SKM-1 (cell line): ENCODE data around the gene SCN9A.
"Not testable (repeated sequence)": the region's sequence is repeated elsewhere in the genome, so short reads cannot be mapped to it uniquely, and the experiment has no call there.

ENCODE experiments used
- DNase-seq: peaks from one replicate; lab custom pipeline; 2025; ENCODE audit not compliant: unreplicated experiment; lab: John Stamatoyannopoulos, UW

SCN9A gene

GRCh38 chr2:166375195-166375735 is 479 bp downstream of the SCN9A start:
- no peak for DNase-seq

GRCh38 chr2:166373951-166374350 is 1.8 kb downstream of the SCN9A start:
- no peak for DNase-seq

DNA sequence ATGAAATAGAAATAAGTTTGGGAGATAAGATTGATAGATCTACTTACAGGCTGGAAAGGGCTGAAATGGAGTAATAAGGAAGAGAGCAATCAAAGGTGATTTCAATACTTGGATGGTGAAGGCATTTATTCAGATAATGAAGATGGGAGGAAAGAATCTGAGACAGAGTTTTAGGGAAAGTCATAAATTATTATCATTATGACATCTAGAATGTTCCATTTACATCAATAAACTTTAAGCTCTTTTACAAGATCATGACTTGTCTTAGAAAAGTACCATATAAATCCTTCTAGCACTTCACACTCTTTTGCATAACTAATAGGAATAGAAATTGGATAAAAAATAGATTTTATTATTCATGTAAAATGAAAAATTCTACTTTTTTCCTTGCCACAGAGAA is 2.2 kb downstream of the SCN9A start:
- no peak for DNase-seq

- no peak for DNase-seq
Observed at GRCh38 chr2:166373105-166373504, 2.6 kb downstream of the SCN9A start.

GRCh38 chr2:166372046-166372445 is 3.7 kb downstream of the SCN9A start:
- DNase-seq: no peak

GRCh38 chr2:166365803-166366420 is 9.8 kb downstream of the SCN9A start:
- DNase-seq: no peak

DNA sequence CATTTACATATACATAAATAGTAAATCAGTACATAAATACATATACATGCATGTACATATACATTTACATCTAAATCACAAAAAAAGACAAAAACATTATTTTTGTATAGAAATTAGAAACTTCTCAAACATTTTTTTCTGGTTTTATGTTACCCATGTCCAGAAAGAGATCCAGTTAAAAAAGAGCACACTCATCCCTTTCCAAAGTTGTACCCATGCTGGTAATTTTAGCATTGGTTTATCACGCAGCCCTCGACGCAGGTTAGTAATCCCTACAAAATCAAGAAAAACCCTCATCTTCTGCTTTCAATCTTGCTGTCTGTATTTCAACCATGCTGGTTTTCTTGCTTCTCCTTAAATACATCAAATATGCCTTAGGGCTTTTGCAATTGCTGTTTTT is 10.5 kb downstream of the SCN9A start:
- no peak for DNase-seq

GRCh38 chr2:166364476-166365161 is 11.1 kb downstream of the SCN9A start:
- DNase-seq: no peak

GRCh38 chr2:166361351-166362153 is 14.2 kb downstream of the SCN9A start:
- DNase-seq: no peak

GRCh38 chr2:166360906-166361305 is 14.8 kb downstream of the SCN9A start:
- no peak for DNase-seq

GRCh38 chr2:166360426-166360825 is 15.3 kb downstream of the SCN9A start:
- no peak for DNase-seq

GRCh38 chr2:166357950-166358321 is 17.8 kb downstream of the SCN9A start:
- not testable (repeated sequence) for DNase-seq

DNA sequence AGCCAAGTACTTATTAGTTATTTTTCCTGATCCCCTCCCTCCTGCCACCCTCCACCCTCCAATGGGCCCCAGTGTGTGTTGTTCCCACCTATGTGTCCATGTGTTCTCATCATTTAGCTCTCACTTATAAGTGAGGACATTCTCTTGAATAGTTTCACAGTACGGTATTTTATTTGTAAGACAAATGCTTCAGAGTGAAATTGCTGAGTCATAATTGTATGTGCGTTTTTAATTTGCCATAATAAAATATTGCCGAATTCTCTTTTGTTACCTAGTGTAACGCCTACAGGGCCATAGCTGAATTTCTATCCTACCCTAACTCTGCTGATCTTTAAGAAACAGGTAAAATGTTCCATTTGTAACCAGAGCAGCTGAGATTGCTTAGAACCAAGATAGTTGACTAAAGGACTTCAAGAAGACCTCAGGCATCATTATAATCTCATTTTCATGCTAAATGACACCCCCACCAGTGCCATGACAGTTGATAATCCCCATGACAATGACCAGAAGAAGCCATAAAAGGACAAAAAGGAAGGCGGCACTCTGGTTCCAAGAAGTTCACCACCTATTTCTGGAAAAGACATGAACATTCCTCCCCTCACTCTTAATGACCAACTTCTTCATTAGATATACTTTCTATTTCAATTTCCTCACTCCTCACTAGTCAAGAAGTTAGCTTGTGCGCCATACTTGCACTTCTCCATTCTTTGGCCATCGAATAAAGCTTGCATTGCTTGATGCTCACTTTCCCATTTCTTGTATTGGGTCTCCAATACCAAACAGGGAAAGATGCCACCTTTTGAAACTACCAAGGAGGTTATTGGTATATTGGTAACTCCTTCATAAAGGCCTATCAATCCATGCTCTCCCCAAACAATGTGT is 18.4 kb downstream of the SCN9A start:
- DNase-seq: no peak

DNA sequence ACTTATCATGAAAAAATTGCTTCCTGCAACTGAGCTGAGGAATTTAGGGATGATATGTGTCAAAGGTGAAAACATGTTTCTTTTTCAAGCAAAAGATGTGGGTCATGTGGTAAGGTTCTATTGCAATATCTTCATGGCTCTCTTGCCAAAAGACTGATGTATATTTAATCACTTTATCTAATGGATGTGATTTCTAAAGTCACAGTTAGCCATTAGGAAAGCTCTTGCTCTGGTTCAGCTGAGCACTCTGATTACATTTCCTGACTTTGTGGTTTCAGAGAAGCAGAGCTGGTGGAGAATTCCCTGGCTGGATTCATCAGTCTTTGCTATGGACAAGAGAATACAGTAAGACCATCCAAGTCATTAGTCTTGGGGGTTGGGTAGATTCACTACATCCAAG is 24.4 kb downstream of the SCN9A start:
- no peak for DNase-seq

DNA sequence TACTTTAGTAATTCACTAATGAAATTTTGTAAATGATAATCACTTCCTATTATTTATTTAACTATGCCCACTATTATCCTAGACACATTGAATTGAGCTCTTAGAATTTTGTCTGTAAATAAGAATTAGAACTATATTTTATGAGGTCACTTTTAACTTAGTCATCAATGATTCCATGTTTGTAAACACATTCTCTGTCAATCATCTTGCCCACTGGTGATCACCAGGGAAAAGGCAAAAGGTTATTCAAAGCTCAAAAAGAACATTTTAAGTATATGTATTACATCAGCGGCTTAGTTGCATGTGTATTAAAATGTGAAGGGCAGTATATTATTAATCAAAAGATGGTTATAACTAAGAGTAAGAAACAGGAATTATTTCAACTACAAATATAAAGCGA is 25.2 kb downstream of the SCN9A start:
- DNase-seq: no peak

DNA sequence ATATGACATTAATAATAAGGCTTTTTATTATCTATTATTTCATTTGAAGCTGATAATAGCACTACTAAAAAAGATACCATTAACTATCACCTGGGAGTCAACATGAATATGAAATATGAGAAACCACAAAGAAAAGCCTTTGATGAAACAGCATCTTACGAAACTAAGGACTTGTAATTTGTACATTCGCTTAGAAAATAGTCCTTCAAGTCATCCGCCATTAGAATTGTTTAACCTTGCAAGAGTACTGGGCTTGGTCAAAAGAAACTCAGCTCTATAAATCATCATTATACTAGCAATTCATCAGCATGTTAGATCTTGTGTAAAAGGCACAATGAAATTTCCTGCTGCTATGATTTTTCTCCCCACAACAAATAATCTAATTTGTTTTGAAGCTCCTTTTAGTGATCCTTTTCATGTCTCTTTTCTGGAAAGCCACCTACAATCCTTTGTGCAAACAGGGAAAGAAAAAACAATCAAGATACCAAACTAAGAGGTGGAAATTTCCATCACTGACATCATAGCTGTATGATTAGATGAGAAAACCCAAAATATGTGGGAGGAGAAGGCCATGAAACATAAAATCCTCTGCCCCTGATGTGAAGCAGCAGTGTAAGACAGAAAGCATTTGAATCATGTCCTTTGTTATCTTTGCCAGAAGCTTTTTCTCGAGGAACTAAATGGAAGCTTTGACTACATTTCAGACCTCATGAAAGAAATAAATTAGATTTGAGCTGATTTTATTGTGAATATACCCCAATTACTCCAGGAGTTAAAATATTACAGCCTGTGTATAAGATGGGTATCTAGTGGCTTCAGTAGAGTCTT is 31.2 kb downstream of the SCN9A start:
- DNase-seq: no peak

GRCh38 chr2:166343467-166343866 is 32.3 kb downstream of the SCN9A start:
- no peak for DNase-seq

DNA sequence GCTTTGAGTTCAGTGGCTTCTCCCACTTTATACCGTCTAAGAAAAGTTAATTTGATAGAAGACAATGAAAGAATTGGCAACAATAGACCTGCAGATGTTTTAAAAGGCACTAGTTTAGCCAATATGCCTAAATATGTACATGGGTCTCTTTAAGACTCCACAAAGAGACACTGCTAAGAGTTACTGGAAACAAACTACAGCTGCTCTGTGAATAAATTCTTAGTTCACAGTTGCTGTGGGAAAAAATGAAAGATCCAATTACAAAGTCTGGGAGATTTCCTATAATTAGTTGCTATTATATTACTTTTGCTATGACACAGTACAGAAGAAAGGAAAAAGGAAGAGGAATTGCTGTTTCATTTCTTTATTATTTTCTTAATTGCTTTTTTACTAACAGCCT is 34.3 kb downstream of the SCN9A start:
- no peak for DNase-seq

DNA sequence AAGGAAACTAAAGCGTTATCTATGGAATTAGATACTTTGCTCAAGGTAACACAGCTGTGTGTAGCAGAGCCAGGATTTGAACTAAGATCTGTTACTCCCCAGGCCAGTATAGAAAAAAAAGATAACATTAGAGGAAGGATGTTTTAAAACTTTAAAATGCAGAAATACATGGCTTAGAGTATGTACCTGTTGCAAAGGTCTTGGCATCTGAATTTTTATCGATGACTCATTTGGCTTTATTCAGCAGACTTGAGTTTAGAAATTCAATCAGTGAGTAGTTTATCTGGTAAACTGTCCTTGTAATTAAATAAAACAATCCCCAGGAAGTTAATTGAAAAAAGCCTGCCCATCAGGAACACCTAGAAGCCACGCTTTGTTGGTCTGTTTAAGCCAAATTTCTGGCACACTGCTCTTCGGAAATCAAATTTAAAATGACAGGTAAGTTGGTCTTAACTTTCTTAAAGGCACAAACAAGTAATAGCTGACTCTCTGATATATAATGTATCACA is 36.9 kb downstream of the SCN9A start:
- no peak for DNase-seq

- DNase-seq: no peak
Observed at GRCh38 chr2:166337932-166338331, 37.8 kb downstream of the SCN9A start.
